Measurements from ENCODE around the gene ZNF786. TPM values are rescaled to one million over a fixed set of nuclear protein-coding genes. Genes with fewer than 3 reads are reported as not detected.

The ZNF786 gene
- total and polyA plus RNA-seq, 9 of the 15 experiments (the other 6 are each of a cell fraction or from before 2014, with no cell fraction given), result 0.31 to 5.4 (median 3.0) TPM

DNA sequence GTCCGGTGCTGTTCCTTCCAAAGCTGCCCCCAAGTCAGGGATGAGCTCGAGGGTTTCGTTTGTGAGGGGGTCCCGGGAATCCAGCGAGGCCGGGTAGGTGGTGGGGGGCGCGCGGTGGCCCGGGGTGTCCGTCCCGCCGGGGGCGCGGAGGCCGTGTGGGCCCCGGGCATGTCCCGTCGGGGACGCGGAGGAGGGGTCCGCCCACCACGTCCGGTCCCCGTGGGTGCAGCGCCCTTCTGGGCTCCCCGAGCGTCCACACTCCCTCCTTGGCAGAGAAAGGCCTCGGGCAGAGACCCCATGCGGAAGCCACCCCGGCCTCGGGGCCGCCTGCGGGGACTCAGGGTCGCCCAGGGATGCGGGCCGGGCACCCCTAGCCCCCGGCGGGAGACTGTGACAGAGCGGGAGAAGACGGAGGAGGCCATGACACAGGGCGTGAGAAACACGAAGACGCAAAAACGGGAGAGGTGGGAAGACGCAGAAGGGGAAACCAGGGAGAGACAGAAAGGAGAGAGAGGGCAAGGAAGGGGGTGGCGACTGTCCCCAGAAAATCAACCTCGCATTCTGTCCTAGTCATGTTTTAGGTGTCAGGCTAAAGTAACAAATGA, 36.2 kb upstream of the ZNF786 start (continued):
- TF ChIP-seq, protein P1, sequence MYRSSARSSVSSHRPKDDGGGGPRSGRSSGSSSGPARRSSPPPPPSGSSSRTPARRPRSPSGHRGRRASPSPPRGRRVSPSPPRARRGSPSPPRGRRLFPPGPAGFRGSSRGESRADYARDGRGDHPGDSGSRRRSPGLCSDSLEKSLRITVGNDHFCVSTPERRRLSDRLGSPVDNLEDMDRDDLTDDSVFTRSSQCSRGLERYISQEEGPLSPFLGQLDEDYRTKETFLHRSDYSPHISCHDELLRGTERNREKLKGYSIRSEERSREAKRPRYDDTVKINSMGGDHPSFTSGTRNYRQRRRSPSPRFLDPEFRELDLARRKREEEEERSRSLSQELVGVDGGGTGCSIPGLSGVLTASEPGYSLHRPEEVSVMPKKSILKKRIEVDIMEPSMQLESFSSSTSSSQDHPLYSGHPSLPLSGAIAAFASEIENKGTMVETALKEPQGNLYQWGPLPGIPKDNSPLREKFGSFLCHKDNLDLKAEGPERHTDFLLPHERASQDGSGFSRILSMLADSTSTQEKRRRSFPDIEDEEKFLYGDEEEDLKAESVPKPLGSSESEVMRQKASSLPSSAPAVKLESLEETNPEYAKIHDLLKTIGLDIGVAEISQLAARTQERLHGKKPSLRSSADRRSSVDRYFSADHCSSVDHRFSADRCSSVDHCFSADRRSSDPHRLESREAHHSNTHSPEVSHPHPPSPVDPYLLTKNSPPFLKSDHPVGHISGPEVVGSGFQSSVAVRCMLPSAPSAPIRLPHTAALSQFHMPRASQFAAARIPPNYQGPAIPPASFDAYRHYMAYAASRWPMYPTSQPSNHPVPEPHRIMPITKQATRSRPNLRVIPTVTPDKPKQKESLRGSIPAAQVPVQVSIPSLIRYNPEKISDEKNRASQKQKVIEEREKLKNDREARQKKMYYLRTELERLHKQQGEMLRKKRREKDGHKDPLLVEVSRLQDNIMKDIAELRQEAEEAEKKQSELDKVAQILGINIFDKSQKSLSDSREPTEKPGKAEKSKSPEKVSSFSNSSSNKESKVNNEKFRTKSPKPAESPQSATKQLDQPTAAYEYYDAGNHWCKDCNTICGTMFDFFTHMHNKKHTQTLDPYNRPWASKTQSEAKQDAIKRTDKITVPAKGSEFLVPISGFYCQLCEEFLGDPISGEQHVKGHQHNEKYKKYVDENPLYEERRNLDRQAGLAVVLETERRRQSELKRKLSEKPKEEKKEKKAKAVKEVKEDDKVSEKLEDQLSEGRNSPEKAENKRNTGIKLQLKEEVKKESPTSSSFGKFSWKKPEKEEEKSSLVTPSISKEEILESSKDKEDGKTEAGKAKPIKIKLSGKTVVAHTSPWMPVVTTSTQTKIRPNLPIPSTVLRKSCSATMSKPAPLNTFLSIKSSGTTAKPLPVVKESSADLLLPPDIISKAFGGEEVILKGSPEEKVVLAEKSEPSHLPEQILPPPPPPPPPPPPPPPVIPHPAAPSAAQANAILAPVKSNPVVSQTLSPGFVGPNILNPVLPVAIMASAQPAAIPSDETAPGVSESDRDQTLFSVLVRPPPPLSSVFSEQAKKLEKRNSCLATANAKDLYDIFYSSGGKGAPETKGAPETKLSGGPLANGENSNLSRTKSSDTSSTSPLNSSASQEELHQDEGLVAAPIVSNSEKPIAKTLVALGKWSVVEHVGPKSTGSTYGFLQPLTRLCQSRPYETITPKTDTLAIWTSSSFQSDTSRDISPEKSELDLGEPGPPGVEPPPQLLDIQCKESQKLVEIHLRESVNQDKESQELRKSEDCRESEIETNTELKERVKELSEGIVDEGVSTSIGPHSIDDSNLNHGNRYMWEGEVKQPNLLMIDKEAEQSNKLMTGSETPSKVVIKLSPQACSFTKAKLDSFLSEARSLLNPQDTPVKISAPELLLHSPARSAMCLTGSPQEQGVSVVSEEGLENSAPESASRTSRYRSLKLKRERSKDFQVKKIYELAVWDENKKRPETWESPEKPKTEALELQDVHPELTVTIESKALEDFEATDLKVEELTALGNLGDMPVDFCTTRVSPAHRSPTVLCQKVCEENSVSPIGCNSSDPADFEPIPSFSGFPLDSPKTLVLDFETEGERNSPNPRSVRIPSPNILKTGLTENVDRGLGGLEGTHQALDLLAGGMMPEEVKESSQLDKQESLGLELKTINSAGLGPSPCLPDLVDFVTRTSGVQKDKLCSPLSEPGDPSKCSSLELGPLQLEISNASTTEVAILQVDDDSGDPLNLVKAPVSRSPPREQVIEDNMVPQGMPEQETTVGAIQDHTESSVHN (IDR thresholded peaks at IDR 0.05; ENCODE audit: borderline replicate concordance in 1 of 2, low read depth in 1 of 2), result no peak
- TF ChIP-seq, protein P2, sequence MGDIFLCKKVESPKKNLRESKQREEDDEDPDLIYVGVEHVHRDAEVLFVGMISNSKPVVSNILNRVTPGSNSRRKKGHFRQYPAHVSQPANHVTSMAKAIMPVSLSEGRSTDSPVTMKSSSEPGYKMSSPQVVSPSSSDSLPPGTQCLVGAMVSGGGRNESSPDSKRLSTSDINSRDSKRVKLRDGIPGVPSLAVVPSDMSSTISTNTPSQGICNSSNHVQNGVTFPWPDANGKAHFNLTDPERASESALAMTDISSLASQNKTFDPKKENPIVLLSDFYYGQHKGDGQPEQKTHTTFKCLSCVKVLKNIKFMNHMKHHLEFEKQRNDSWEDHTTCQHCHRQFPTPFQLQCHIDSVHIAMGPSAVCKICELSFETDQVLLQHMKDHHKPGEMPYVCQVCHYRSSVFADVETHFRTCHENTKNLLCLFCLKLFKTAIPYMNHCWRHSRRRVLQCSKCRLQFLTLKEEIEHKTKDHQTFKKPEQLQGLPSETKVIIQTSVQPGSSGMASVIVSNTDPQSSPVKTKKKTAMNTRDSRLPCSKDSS (IDR thresholded peaks at IDR 0.05; ENCODE audit: low read depth, partially characterized antibody), result no peak
- TF ChIP-seq, protein P3, sequence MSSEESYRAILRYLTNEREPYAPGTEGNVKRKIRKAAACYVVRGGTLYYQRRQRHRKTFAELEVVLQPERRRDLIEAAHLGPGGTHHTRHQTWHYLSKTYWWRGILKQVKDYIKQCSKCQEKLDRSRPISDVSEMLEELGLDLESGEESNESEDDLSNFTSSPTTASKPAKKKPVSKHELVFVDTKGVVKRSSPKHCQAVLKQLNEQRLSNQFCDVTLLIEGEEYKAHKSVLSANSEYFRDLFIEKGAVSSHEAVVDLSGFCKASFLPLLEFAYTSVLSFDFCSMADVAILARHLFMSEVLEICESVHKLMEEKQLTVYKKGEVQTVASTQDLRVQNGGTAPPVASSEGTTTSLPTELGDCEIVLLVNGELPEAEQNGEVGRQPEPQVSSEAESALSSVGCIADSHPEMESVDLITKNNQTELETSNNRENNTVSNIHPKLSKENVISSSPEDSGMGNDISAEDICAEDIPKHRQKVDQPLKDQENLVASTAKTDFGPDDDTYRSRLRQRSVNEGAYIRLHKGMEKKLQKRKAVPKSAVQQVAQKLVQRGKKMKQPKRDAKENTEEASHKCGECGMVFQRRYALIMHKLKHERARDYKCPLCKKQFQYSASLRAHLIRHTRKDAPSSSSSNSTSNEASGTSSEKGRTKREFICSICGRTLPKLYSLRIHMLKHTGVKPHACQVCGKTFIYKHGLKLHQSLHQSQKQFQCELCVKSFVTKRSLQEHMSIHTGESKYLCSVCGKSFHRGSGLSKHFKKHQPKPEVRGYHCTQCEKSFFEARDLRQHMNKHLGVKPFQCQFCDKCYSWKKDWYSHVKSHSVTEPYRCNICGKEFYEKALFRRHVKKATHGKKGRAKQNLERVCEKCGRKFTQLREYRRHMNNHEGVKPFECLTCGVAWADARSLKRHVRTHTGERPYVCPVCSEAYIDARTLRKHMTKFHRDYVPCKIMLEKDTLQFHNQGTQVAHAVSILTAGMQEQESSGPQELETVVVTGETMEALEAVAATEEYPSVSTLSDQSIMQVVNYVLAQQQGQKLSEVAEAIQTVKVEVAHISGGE (CRISPR knock-in tag; IDR thresholded peaks at IDR 0.05), result peak; percentile 68 to 88 (median 84)
- TF ChIP-seq PTBP1 (IDR thresholded peaks at IDR 0.05; ENCODE audit: low read depth, low read length) (peak; percentile 20; the same call in 1 of the 2 replicates), RUNX1 (IDR thresholded peaks at IDR 0.05; ENCODE audit: low read depth) (no peak), FOXM1 (IDR thresholded peaks at IDR 0.05; ENCODE audit: low read depth) (no peak), FOXM1 (CRISPR knock-in tag; IDR thresholded peaks at IDR 0.05; ENCODE audit: low read depth) (peak; percentile 27; the same call in 1 of the 2 replicates), FOXJ3 (CRISPR knock-in tag; IDR thresholded peaks at IDR 0.05) (no peak), GTF2E2 (tag; IDR thresholded peaks at IDR 0.05) (no peak), RBM25 (IDR thresholded peaks at IDR 0.05; ENCODE audit: low read depth, low read length, severe bottlenecking) (no peak), ESRRB (CRISPR knock-in tag; IDR thresholded peaks at IDR 0.05; ENCODE audit: borderline replicate concordance) (no peak), POLR2H (tag; IDR thresholded peaks at IDR 0.05; ENCODE audit: low read depth) (no peak), GATAD2A (IDR thresholded peaks at IDR 0.05) (no peak; the same call in 1 of the 2 replicates)
